NB4 (cell line): ENCODE data around the gene ZNF808.

ENCODE experiments used
- DNase-seq: peaks from one replicate; pipeline ENCODE4 v3.0.0; 2010; ENCODE audit warnings: low read depth
- H3K4me3 ChIP-seq: one replicate; pipeline ENCODE4 v1.5.1; 2011; ENCODE audit warnings: mild to moderate bottlenecking, low read depth, low read length, moderate library complexity
- MYC ChIP-seq: IDR thresholded peaks from 2 replicates; pipeline ENCODE4 v1.6.1; 2011; ENCODE audit warnings: low read depth, low read length
- POLR2A ChIP-seq: IDR thresholded peaks from 2 replicates; pipeline ENCODE4 v1.6.1; 2011; ENCODE audit warnings: mild to moderate bottlenecking; ENCODE audit not compliant: insufficient read length; ENCODE audit errors: extremely low read depth
- TF ChIP-seq, protein P1 (sequence below): IDR thresholded peaks from 2 replicates; pipeline ENCODE4 v1.6.1; 2011; ENCODE audit warnings: low read depth, low read length
- TF ChIP-seq, protein P2 (sequence below): IDR thresholded peaks from one replicate; pipeline ENCODE4 v1.5.1; 2012; ENCODE audit warnings: low read depth, low read length

ZNF808 gene

DNA sequence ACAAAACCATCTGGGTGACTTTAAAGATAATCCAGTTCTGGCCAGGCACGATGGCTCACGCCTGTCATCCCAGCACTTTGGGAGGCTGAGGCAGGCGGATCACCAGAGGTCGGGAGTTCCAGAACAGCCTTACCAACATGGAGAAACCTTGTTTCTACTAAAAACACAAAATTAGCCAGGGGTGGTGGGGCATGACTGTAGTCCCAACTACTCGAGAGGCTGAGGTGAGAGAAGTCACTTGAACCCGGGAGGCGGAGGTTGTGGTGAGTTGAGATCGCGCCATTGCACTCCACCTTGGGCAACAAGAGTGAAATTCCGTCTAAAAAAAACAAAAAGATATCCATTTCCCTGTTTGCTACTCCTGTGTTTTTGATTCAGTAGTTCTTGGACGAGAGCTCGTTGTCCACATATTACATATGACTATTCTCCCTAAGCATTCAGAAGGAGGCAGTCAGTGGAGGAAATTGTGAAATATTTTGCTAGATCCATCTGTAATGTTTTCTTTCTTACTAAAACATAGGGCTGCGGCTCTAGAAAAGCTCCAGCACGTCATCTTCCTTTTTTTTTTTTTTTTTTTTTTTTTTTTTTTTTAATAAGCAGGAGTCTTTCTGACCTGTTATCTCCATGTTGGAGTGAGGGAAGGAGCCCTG is 76.2 kb downstream of the ZNF808 start:
- TF ChIP-seq, protein P1, sequence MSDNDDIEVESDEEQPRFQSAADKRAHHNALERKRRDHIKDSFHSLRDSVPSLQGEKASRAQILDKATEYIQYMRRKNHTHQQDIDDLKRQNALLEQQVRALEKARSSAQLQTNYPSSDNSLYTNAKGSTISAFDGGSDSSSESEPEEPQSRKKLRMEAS = no peak
- no peak for TF ChIP-seq POLR2A
- TF ChIP-seq, protein P2, sequence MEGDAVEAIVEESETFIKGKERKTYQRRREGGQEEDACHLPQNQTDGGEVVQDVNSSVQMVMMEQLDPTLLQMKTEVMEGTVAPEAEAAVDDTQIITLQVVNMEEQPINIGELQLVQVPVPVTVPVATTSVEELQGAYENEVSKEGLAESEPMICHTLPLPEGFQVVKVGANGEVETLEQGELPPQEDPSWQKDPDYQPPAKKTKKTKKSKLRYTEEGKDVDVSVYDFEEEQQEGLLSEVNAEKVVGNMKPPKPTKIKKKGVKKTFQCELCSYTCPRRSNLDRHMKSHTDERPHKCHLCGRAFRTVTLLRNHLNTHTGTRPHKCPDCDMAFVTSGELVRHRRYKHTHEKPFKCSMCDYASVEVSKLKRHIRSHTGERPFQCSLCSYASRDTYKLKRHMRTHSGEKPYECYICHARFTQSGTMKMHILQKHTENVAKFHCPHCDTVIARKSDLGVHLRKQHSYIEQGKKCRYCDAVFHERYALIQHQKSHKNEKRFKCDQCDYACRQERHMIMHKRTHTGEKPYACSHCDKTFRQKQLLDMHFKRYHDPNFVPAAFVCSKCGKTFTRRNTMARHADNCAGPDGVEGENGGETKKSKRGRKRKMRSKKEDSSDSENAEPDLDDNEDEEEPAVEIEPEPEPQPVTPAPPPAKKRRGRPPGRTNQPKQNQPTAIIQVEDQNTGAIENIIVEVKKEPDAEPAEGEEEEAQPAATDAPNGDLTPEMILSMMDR = no peak
- no peak for TF ChIP-seq MYC
- DNase-seq = peak; percentile 15
- no peak overlapping the region for H3K4me3 ChIP-seq
